Neural progenitor cell (in vitro differentiated cells): ENCODE results near the gene SLC25A29.
"Not testable (repeated sequence)": the region's sequence is repeated elsewhere in the genome, so short reads cannot be mapped to it uniquely, and the experiment has no call there.

Source experiments
- EZH2 ChIP-seq: fragments of 200-600 bp; sonication (generic); IDR thresholded peaks from 2 replicates; pipeline ENCODE4 v1.6.1; 2017; ENCODE audit warnings: antibody characterized with exemption, mild to moderate bottlenecking, moderate library complexity
- EZH2phosphoT487 ChIP-seq: fragments of 200-600 bp; sonication (generic); IDR thresholded peaks from 2 replicates; pipeline ENCODE4 v1.6.1; 2017; ENCODE audit warnings: antibody characterized with exemption
- TF ChIP-seq, protein P1 (sequence below): fragments of 200-600 bp; sonication (generic); IDR thresholded peaks from 2 replicates; pipeline ENCODE4 v1.5.1; 2017; ENCODE audit warnings: antibody characterized with exemption, mild to moderate bottlenecking

- TF ChIP-seq EZH2phosphoT487, EZH2: not testable (repeated sequence)
- TF ChIP-seq, protein P1, sequence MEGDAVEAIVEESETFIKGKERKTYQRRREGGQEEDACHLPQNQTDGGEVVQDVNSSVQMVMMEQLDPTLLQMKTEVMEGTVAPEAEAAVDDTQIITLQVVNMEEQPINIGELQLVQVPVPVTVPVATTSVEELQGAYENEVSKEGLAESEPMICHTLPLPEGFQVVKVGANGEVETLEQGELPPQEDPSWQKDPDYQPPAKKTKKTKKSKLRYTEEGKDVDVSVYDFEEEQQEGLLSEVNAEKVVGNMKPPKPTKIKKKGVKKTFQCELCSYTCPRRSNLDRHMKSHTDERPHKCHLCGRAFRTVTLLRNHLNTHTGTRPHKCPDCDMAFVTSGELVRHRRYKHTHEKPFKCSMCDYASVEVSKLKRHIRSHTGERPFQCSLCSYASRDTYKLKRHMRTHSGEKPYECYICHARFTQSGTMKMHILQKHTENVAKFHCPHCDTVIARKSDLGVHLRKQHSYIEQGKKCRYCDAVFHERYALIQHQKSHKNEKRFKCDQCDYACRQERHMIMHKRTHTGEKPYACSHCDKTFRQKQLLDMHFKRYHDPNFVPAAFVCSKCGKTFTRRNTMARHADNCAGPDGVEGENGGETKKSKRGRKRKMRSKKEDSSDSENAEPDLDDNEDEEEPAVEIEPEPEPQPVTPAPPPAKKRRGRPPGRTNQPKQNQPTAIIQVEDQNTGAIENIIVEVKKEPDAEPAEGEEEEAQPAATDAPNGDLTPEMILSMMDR, result not testable (repeated sequence)
Observed at GRCh38 chr14:100312110-100312876, 6.0 kb upstream of the SLC25A29 start.
